ENCODE results near the gene SLC7A1.

GRCh38 chr13:29509999-29510589 is 85.4 kb downstream of the SLC7A1 start:
- TF ChIP-seq CTCF (IDR thresholded peaks at IDR 0.05) (no peak), POLR2A (IDR thresholded peaks at IDR 0.05) (no peak), POLR2AphosphoS5 (IDR thresholded peaks at IDR 0.05; ENCODE audit: insufficient read depth in 1 of 2, low read depth in 1 of 2) (no peak)

Data from vagina (tissue), 2 donors.